Mesenchymal stem cell (in vitro differentiated cells and primary cell): ENCODE measurements around the gene LMO4.

Experiments
- DNase-seq: peaks from one replicate; pipeline ENCODE4 v3.0.0-alpha.2; 2013
- H2AFZ ChIP-seq: one replicate; pipeline ENCODE4 v1.6.1; 2013; ENCODE audit warnings: low read depth, mild to moderate bottlenecking, control low read depth, inconsistent platforms, low read length, moderate library complexity
- H2AK5ac ChIP-seq: 2 replicates; pipeline ENCODE4 v1.6.1; 2013; ENCODE audit warnings: low read length, moderate library complexity, mild to moderate bottlenecking, inconsistent platforms; ENCODE audit not compliant: severe bottlenecking
- H2BK120ac ChIP-seq: one replicate; pipeline ENCODE4 v1.6.1; 2013; ENCODE audit warnings: low read depth, mild to moderate bottlenecking, inconsistent platforms, low read length, moderate library complexity
- H2BK12ac ChIP-seq, 2 experiments: one replicate each; pipeline ENCODE4 v1.6.1; 2013; ENCODE audit warnings: inconsistent platforms in 2 of 2, low read length in 2 of 2, mild to moderate bottlenecking in 2 of 2, moderate library complexity in 2 of 2, control low read depth in 1 of 2
- H2BK15ac ChIP-seq: one replicate; pipeline ENCODE4 v1.6.1; 2013; ENCODE audit warnings: mild to moderate bottlenecking, low read depth, inconsistent platforms; ENCODE audit not compliant: poor library complexity, severe bottlenecking
- H2BK5ac ChIP-seq: 2 replicates; pipeline ENCODE4 v1.6.1; 2013; ENCODE audit warnings: low read depth, mild to moderate bottlenecking, low read length, control low read depth, inconsistent platforms; ENCODE audit not compliant: poor library complexity, severe bottlenecking
- H3K14ac ChIP-seq, 2 experiments: one replicate each; pipeline ENCODE4 v1.6.1; 2013; ENCODE audit warnings: inconsistent platforms in 2 of 2, low read length in 2 of 2, control low read depth in 1 of 2, mild to moderate bottlenecking in 1 of 2, moderate library complexity in 1 of 2
- H3K18ac ChIP-seq, 2 experiments: one replicate each; pipeline ENCODE4 v1.6.1; 2013; ENCODE audit warnings: inconsistent platforms in 2 of 2, low read length in 2 of 2, control low read depth in 1 of 2, low read depth in 1 of 2, mild to moderate bottlenecking in 1 of 2
- H3K23ac ChIP-seq, 2 experiments: one replicate each; pipeline ENCODE4 v1.6.1; 2013; ENCODE audit warnings: inconsistent platforms in 2 of 2, low read length in 2 of 2, mild to moderate bottlenecking in 2 of 2, moderate library complexity in 2 of 2, control low read depth in 1 of 2
- H3K27ac ChIP-seq: 2 replicates; pipeline ENCODE4 v1.5.1; 2013; ENCODE audit warnings: mild to moderate bottlenecking, moderate library complexity, low read length, control low read depth, inconsistent platforms; ENCODE audit not compliant: poor library complexity, severe bottlenecking
- H3K27me3 ChIP-seq, 2 experiments: 2 replicates each; pipeline versions ENCODE4 v1.6.1 to v1.7.0; 2013; ENCODE audit warnings: low read length in 2 of 2, mild to moderate bottlenecking in 2 of 2, moderate library complexity in 2 of 2, control low read depth in 1 of 2, inconsistent platforms in 1 of 2; ENCODE audit not compliant: control insufficient read depth in 1 of 2, insufficient read depth in 1 of 2
- H3K36me3 ChIP-seq, 2 experiments: 2 replicates each; pipeline versions ENCODE4 v1.6.1 to v1.7.0; 2013; ENCODE audit warnings: low read length in 2 of 2, control low read depth in 1 of 2, inconsistent platforms in 1 of 2, low read depth in 1 of 2, mild to moderate bottlenecking in 1 of 2; ENCODE audit not compliant: insufficient read depth in 2 of 2, control insufficient read depth in 1 of 2
- H3K4ac ChIP-seq, 2 experiments: one replicate each; pipeline ENCODE4 v1.6.1; 2013; ENCODE audit warnings: inconsistent platforms in 2 of 2, low read length in 2 of 2, mild to moderate bottlenecking in 2 of 2, moderate library complexity in 2 of 2, control low read depth in 1 of 2, low read depth in 1 of 2
- H3K4me1 ChIP-seq: 2 replicates; pipeline ENCODE4 v1.6.1; 2013; ENCODE audit warnings: low read depth, low read length, control low read depth; ENCODE audit not compliant: control insufficient read depth, insufficient read depth
- H3K4me2 ChIP-seq: 2 replicates; pipeline ENCODE4 v1.6.1; 2013; ENCODE audit warnings: low read length, mild to moderate bottlenecking, inconsistent platforms; ENCODE audit not compliant: poor library complexity, severe bottlenecking
- H3K4me3 ChIP-seq, 2 experiments: 2 replicates each; pipeline versions ENCODE4 v1.5.1 to v1.7.0; 2013; ENCODE audit warnings: low read length in 2 of 2, mild to moderate bottlenecking in 2 of 2, control low read depth in 1 of 2, low read depth in 1 of 2; ENCODE audit not compliant: insufficient read depth in 1 of 2
- H3K79me1 ChIP-seq: replicated peaks from 2 replicates; pipeline ENCODE4 v1.6.1; 2013; ENCODE audit warnings: mild to moderate bottlenecking, control low read depth, low read length, inconsistent platforms; ENCODE audit not compliant: poor library complexity, severe bottlenecking
- H3K9ac ChIP-seq: 2 replicates; pipeline ENCODE4 v1.7.0; 2013; ENCODE audit warnings: mild to moderate bottlenecking, low read length, moderate library complexity
- H3K9me3 ChIP-seq: 2 replicates; pipeline ENCODE4 v1.7.0; 2013; ENCODE audit warnings: mild to moderate bottlenecking, low read length; ENCODE audit not compliant: control insufficient read depth
- H4K8ac ChIP-seq: one replicate; pipeline ENCODE4 v1.6.1; 2013; ENCODE audit warnings: inconsistent platforms, mild to moderate bottlenecking, low read length, moderate library complexity
- H4K91ac ChIP-seq: one replicate; pipeline ENCODE4 v1.6.1; 2013; ENCODE audit warnings: mild to moderate bottlenecking, low read length, inconsistent platforms
- WGBS: methylation state at CpG from one replicate; pipeline ENCODE4 v1.1.7; 2013; ENCODE audit warnings: mixed read lengths; 5-methylcytosine and 5-hydroxymethylcytosine counted together

LMO4 gene

DNA sequence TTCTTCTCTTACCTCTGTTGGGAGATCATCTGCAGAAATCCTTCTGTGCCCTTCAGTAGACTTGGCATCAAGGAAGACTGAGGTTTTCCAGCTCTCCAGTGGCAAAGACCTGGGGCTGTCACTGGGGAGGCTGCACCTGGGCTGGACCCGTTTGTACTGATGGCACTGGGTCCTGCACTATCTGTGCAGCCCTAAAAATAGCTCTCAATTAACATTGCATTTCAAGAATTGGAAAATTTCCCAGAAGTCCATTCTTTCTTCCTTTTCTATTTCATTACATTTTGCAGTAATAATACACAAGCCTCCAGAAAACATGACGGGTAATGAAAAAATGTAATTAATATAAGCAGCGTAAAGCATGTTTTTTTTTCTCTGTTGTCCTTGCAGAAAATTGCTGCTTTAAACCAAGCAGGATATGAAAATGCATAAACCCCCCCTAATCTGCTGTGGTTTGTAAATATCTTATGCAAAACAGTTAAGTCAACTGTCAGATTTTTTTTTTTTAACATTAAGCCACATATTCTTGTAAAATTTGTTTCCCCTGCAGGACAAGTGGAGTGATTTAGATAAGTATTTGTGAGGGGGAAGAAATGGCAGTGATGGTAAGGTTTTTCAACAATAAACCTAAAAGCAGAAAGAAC is 64.9 kb downstream of the LMO4 start:
- H3K79me1 ChIP-seq = no peaks in the 10 kb centered on the region
- no peak overlapping the region for H3K23ac ChIP-seq
- H3K4ac ChIP-seq = no peak overlapping the region
- H3K4me2 ChIP-seq = no peak overlapping the region
- no peak for DNase-seq
- no peak overlapping the region for H3K9ac ChIP-seq
- no peak overlapping the region for H2BK5ac ChIP-seq
- H2BK12ac ChIP-seq = no peak overlapping the region
- no peaks in the 10 kb centered on the region for H3K27me3 ChIP-seq
- H2AFZ ChIP-seq = no peak overlapping the region
- H3K36me3 ChIP-seq = no peaks in the 10 kb centered on the region
- WGBS = 87% methylated on average over 1 of the region's 3 CpGs
- no peak overlapping the region for H3K18ac ChIP-seq
- H4K91ac ChIP-seq = no peak overlapping the region
- H3K4me1 ChIP-seq = no peaks in the 10 kb centered on the region
- no peak overlapping the region for H2BK120ac ChIP-seq
- H2BK15ac ChIP-seq = no peak overlapping the region
- peaks cover 10% of the 10 kb centered on the region for H3K9me3 ChIP-seq
- no peak overlapping the region for H3K4me3 ChIP-seq
- no peak overlapping the region for H3K27ac ChIP-seq
- H3K14ac ChIP-seq = no peak overlapping the region
- H2AK5ac ChIP-seq = no peak overlapping the region
- H4K8ac ChIP-seq = no peak overlapping the region

DNA sequence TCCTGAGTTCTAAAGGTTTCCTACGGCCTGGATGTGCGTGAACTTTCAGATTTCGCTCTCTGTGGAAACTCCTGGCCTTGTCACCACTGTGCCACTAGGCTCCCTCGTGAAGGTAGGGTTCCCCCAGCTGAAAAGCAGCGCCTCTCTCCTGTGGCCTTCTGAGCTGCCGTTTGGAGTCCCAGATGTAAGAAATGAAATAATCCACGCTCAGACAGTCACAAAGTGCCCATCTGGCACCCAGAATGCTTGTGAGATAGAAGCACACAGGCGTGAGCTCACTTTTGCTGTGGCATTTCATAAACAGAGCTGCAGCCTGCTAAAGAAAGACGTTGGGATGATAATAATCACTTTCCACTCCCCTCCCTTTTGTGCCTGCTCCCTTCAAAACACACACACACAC is 65.8 kb downstream of the LMO4 start:
- DNase-seq = no peak
- Histone ChIP-seq H3K23ac (no peak overlapping the region), H2BK5ac (no peak overlapping the region), H3K4ac (no peak overlapping the region), H2AFZ (no peak overlapping the region), H3K4me3 (no peak overlapping the region), H3K36me3 (no peaks in the 10 kb centered on the region), H3K27me3 (no peaks in the 10 kb centered on the region), H3K18ac (no peak overlapping the region), H2BK15ac (no peak overlapping the region), H2AK5ac (no peak overlapping the region), H2BK12ac (no peak overlapping the region), H2BK120ac (no peak overlapping the region), H3K79me1 (no peaks in the 10 kb centered on the region), H3K9ac (no peak overlapping the region), H3K4me2 (no peak overlapping the region), H3K27ac (no peak overlapping the region), H3K4me1 (no peaks in the 10 kb centered on the region), H3K14ac (no peak overlapping the region), H3K9me3 (peaks cover 4% of the 10 kb centered on the region), H4K8ac (no peak overlapping the region), H4K91ac (no peak overlapping the region)
- 78% methylated on average over 9 of the region's 9 CpGs for WGBS

DNA sequence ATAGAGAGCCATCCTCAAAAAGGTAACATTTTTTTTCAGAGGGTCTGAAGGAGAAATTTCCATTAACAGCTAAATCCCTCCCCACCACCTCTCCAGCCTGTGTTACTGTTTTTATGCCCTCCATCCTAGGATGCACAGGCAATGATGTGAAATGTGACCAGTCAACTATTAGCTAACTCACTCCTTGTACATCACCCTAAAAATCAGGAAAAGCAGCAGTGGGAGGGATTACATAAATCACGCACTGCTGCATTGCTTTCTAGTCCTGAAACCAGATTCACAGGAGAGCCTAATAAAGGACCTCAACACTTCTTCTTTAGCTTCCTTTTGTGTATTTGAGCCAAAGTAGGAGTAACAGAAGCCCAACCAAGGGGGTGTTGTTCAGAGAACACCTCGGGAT is 66.3 kb downstream of the LMO4 start:
- H3K4ac ChIP-seq = no peak overlapping the region
- no peaks in the 10 kb centered on the region for H3K36me3 ChIP-seq
- WGBS = 80% methylated on average over 1 of the region's 2 CpGs
- no peak overlapping the region for H2BK15ac ChIP-seq
- H4K91ac ChIP-seq = no peak overlapping the region
- H3K4me2 ChIP-seq = no peak overlapping the region
- no peaks in the 10 kb centered on the region for H3K79me1 ChIP-seq
- DNase-seq = no peak
- H2AFZ ChIP-seq = no peak overlapping the region
- H3K14ac ChIP-seq = no peak overlapping the region
- no peak overlapping the region for H2BK120ac ChIP-seq
- no peak overlapping the region for H3K23ac ChIP-seq
- H3K18ac ChIP-seq = no peak overlapping the region
- no peak overlapping the region for H3K27ac ChIP-seq
- H3K4me3 ChIP-seq = no peak overlapping the region
- no peaks in the 10 kb centered on the region for H3K4me1 ChIP-seq
- no peak overlapping the region for H3K9ac ChIP-seq
- no peak overlapping the region for H4K8ac ChIP-seq
- H2AK5ac ChIP-seq = no peak overlapping the region
- no peak overlapping the region for H2BK5ac ChIP-seq
- no peak overlapping the region for H2BK12ac ChIP-seq
- no peaks in the 10 kb centered on the region for H3K27me3 ChIP-seq
- no peaks in the 10 kb centered on the region for H3K9me3 ChIP-seq
